Endodermal cell (in vitro differentiated cells): ENCODE results near the gene FBLN5. TPM values are rescaled to one million over a fixed set of nuclear protein-coding genes. Genes with fewer than 3 reads are reported as not detected.

Source experiments
- DNase-seq: peaks from one replicate; pipeline ENCODE4 v3.0.0-alpha.2; 2017
- H3K27ac ChIP-seq: 2 replicates; pipeline ENCODE4 v1.5.1; 2013; ENCODE audit warnings: mild to moderate bottlenecking, low read depth, low read length, moderate library complexity
- H3K27me3 ChIP-seq: 2 replicates; pipeline ENCODE4 v1.6.1; 2013; ENCODE audit warnings: mild to moderate bottlenecking, low read length, moderate library complexity; ENCODE audit not compliant: insufficient read depth, control insufficient read depth, poor library complexity, severe bottlenecking
- H3K36me3 ChIP-seq: 2 replicates; pipeline ENCODE4 v1.7.0; 2013; ENCODE audit warnings: mild to moderate bottlenecking, low read length, moderate library complexity; ENCODE audit not compliant: control insufficient read depth, insufficient read depth
- H3K4me1 ChIP-seq: one replicate; pipeline ENCODE4 v1.7.0; 2013; ENCODE audit warnings: low read length; ENCODE audit not compliant: control insufficient read depth, insufficient read depth
- H3K4me3 ChIP-seq: 2 replicates; pipeline ENCODE4 v1.5.1; 2013; ENCODE audit warnings: mild to moderate bottlenecking, low read length, moderate library complexity
- H3K9ac ChIP-seq: 2 replicates; pipeline ENCODE4 v1.6.1; 2013; ENCODE audit warnings: mild to moderate bottlenecking, low read length, moderate library complexity; ENCODE audit not compliant: poor library complexity, severe bottlenecking; ENCODE audit errors: extremely low read depth
- H3K9me3 ChIP-seq: 2 replicates; pipeline ENCODE4 v1.6.1; 2013; ENCODE audit warnings: mild to moderate bottlenecking, low read length, moderate library complexity; ENCODE audit not compliant: control insufficient read depth
- H3K27ac Mint-ChIP-seq: 2 replicates; pipeline ENCODE4 v1.8.0; 2020; ENCODE audit warnings: mixed read lengths
- H3K27me3 Mint-ChIP-seq: 2 replicates; pipeline ENCODE4 v1.8.0; 2021; ENCODE audit warnings: mild to moderate bottlenecking, mixed read lengths; ENCODE audit not compliant: insufficient read depth
- H3K36me3 Mint-ChIP-seq: 2 replicates; pipeline ENCODE4 v1.8.0; 2020; ENCODE audit warnings: low read depth, mixed read lengths
- H3K4me1 Mint-ChIP-seq: 2 replicates; pipeline ENCODE4 v1.8.0; 2020; ENCODE audit warnings: mixed read lengths
- H3K4me3 Mint-ChIP-seq: 2 replicates; pipeline ENCODE4 v1.8.0; 2020; ENCODE audit warnings: mild to moderate bottlenecking, moderate library complexity, mixed read lengths
- H3K9me3 Mint-ChIP-seq: 2 replicates; pipeline ENCODE4 v1.8.0; 2020; ENCODE audit warnings: mild to moderate bottlenecking, mixed read lengths
- WGBS, 2 experiments: methylation state at CpG; one replicate each; pipeline versions ENCODE4 v1.1.5 to v1.1.7; 2013; ENCODE audit warnings: missing lambda C conversion rate in 2 of 2, mixed read lengths in 1 of 2; ENCODE audit not compliant: insufficient coverage in 1 of 2, insufficient read length in 1 of 2; 5-methylcytosine and 5-hydroxymethylcytosine counted together
- total RNA-seq, 2 donors: library from RNA; stranded (reverse); fragmentation: NEBNext Ultra II Directional in 1 of 2; extraction: Animal tissue kit (Norgen Biotek cat#: 25700) in 1 of 2; gene quantifications; 2 replicates in 1 of 2; 3 replicates in 1 of 2; pipeline ENCODE4 v1.2.1, GENCODE V29; 2021
- TF ChIP-seq, protein P1 (sequence below): fragments of 200-600 bp; sonication (generic); conservative IDR thresholded peaks from 2 replicates; pipeline ENCODE4 v1.5.0; 2021; ENCODE audit warnings: antibody characterized with exemption, mild to moderate bottlenecking

Gene FBLN5
- total RNA-seq, 2 donors from 2014 or later = 4.0 to 4.8 TPM

- Mint-ChIP-seq H3K36me3 (no peaks in the 10 kb centered on the region), H3K4me3 (no peak overlapping the region), H3K27ac (no peak overlapping the region), H3K27me3 (peaks cover 62% of the 10 kb centered on the region), H3K9me3 (no peaks in the 10 kb centered on the region), H3K4me1 (peaks cover 14% of the 10 kb centered on the region)
- Histone ChIP-seq H3K4me3 (no peak overlapping the region), H3K9ac (no peak overlapping the region), H3K36me3 (no peaks in the 10 kb centered on the region), H3K27ac (no peak overlapping the region), H3K27me3 (peaks cover 64% of the 10 kb centered on the region), H3K9me3 (no peaks in the 10 kb centered on the region), H3K4me1 (peaks cover 4% of the 10 kb centered on the region)
- DNase-seq = no peak
- TF ChIP-seq, protein P1, sequence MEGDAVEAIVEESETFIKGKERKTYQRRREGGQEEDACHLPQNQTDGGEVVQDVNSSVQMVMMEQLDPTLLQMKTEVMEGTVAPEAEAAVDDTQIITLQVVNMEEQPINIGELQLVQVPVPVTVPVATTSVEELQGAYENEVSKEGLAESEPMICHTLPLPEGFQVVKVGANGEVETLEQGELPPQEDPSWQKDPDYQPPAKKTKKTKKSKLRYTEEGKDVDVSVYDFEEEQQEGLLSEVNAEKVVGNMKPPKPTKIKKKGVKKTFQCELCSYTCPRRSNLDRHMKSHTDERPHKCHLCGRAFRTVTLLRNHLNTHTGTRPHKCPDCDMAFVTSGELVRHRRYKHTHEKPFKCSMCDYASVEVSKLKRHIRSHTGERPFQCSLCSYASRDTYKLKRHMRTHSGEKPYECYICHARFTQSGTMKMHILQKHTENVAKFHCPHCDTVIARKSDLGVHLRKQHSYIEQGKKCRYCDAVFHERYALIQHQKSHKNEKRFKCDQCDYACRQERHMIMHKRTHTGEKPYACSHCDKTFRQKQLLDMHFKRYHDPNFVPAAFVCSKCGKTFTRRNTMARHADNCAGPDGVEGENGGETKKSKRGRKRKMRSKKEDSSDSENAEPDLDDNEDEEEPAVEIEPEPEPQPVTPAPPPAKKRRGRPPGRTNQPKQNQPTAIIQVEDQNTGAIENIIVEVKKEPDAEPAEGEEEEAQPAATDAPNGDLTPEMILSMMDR = no peak
- 80 to 85% methylated on average over 13 of the region's 13 CpGs for WGBS, 2 experiments
Observed at GRCh38 chr14:91877376-91877915, 70.0 kb downstream of the FBLN5 start.

GRCh38 chr14:91876492-91876891, 71.0 kb downstream of the FBLN5 start:
- TF ChIP-seq, protein P1 = peak; percentile 48
- peaks cover 14% of the 10 kb centered on the region for H3K4me1 Mint-ChIP-seq
- no peak overlapping the region for H3K9ac ChIP-seq
- no peaks in the 10 kb centered on the region for H3K9me3 ChIP-seq
- H3K36me3 Mint-ChIP-seq = no peaks in the 10 kb centered on the region
- H3K27me3 Mint-ChIP-seq = peaks cover 67% of the 10 kb centered on the region
- H3K9me3 Mint-ChIP-seq = no peaks in the 10 kb centered on the region
- no peak overlapping the region for H3K4me3 Mint-ChIP-seq
- DNase-seq = no peak
- peaks cover 4% of the 10 kb centered on the region for H3K4me1 ChIP-seq
- 85 to 91% methylated on average over 6 of the region's 6 CpGs for WGBS, 2 experiments
- H3K4me3 ChIP-seq = no peak overlapping the region
- peaks cover 70% of the 10 kb centered on the region for H3K27me3 ChIP-seq
- no peaks in the 10 kb centered on the region for H3K36me3 ChIP-seq
- H3K27ac Mint-ChIP-seq = no peak overlapping the region
- H3K27ac ChIP-seq = no peak overlapping the region

GRCh38 chr14:91875525-91876286, 71.8 kb downstream of the FBLN5 start:
- Mint-ChIP-seq H3K36me3 (no peaks in the 10 kb centered on the region), H3K4me3 (no peak overlapping the region), H3K27ac (no peak overlapping the region), H3K27me3 (peaks cover 67% of the 10 kb centered on the region), H3K4me1 (peaks cover 11% of the 10 kb centered on the region), H3K9me3 (no peaks in the 10 kb centered on the region)
- H3K9ac ChIP-seq = no peak overlapping the region
- peak; percentile 36 for DNase-seq
- H3K27me3 ChIP-seq = peaks cover 70% of the 10 kb centered on the region
- H3K27ac ChIP-seq = no peak overlapping the region
- 86 to 93% methylated on average over 8 to 9 of the region's 9 CpGs for WGBS, 2 experiments
- H3K9me3 ChIP-seq = no peaks in the 10 kb centered on the region
- H3K36me3 ChIP-seq = no peaks in the 10 kb centered on the region
- no peak overlapping the region for H3K4me3 ChIP-seq
- TF ChIP-seq, protein P1 = no peak
- H3K4me1 ChIP-seq = peaks cover 4% of the 10 kb centered on the region
